Measurements from ENCODE around the gene CACNA1E. TPM values are rescaled to one million over a fixed set of nuclear protein-coding genes. Genes with fewer than 3 reads are reported as not detected.

CACNA1E gene
- total RNA-seq, 1 experiment from 2014 or later = not detected

- no peaks in the 10 kb centered on the region for H3K36me3 ChIP-seq (ENCODE audit: insufficient read depth, low read length, poor library complexity, severe bottlenecking)
- H3K27me3 ChIP-seq (replicated peaks; ENCODE audit: insufficient read depth, low read depth, low read length, poor library complexity) = peaks cover 29% of the 10 kb centered on the region
- intact Hi-C loops (cut with micrococcal nuclease; ENCODE audit: unreplicated experiment) = no loop called here
- ChIA-PET POLR2A (ENCODE audit: low non-redundant PET) (no interaction called here), CTCF (no interaction called here)
- no peak overlapping the region for H3K4me3 ChIP-seq (ENCODE audit: low read depth, low read length, poor library complexity, severe bottlenecking)
- DNase-seq (ENCODE audit: low spot score) = no peak
- H3K27ac ChIP-seq (ENCODE audit: low read depth, low read length, poor library complexity, severe bottlenecking) = no peak overlapping the region
- no peaks in the 10 kb centered on the region for H3K9me3 ChIP-seq (ENCODE audit: low read depth, low read length, poor library complexity, severe bottlenecking)
- BruUV-seq (replicated peaks) = no TSS peak
- no peaks in the 10 kb centered on the region for H3K4me1 ChIP-seq (ENCODE audit: insufficient read depth, low read length, poor library complexity, severe bottlenecking)
- TF ChIP-seq EZH2 (IDR thresholded peaks at IDR 0.05; ENCODE audit: borderline replicate concordance, low read depth, low read length, poor library complexity, severe bottlenecking) = no peak
- TF ChIP-seq CTCF (conservative IDR thresholded peaks at IDR 0.05; ENCODE audit: low read depth, low read length) = no peak
These were observed 168.0 kb downstream of the CACNA1E start for GRCh38 chr1:181651276-181651675.

DNA sequence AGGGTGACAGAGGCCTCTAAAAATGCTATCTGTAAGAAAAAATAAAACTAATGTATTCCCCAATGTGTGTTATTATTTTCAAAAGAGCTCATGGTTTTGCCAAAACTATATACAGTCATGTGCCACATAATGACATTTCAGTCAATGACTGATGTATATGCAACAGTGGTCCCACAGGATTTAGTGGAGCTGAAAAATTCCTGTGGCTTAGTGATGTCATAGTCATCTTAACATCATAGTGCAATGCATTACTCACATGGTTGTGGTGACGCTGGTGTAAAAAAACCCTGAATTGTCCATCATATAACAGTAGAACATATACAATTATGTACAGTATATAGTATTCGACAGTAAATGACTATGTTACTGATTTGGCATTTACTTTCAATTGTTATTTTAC, 172.4 kb downstream of the CACNA1E start:
- CTCF ChIA-PET = no interaction called here
- POLR2A ChIA-PET (ENCODE audit: low non-redundant PET) = no interaction called here
- no peaks in the 10 kb centered on the region for H3K36me3 ChIP-seq (ENCODE audit: insufficient read depth, low read length, poor library complexity, severe bottlenecking)
- H3K9me3 ChIP-seq (ENCODE audit: low read depth, low read length, poor library complexity, severe bottlenecking) = no peaks in the 10 kb centered on the region
- intact Hi-C loops (cut with micrococcal nuclease; ENCODE audit: unreplicated experiment) = no loop called here
- no peak overlapping the region for H3K27ac ChIP-seq (ENCODE audit: low read depth, low read length, poor library complexity, severe bottlenecking)
- peaks cover 5% of the 10 kb centered on the region for H3K27me3 ChIP-seq (replicated peaks; ENCODE audit: insufficient read depth, low read depth, low read length, poor library complexity)
- no peaks in the 10 kb centered on the region for H3K4me1 ChIP-seq (ENCODE audit: insufficient read depth, low read length, poor library complexity, severe bottlenecking)
- TF ChIP-seq EZH2 (IDR thresholded peaks at IDR 0.05; ENCODE audit: borderline replicate concordance, low read depth, low read length, poor library complexity, severe bottlenecking) = no peak
- TF ChIP-seq CTCF (conservative IDR thresholded peaks at IDR 0.05; ENCODE audit: low read depth, low read length) = no peak
- no peak overlapping the region for H3K4me3 ChIP-seq (ENCODE audit: low read depth, low read length, poor library complexity, severe bottlenecking)
- no peak for DNase-seq (ENCODE audit: low spot score)
- no TSS peak for BruUV-seq (replicated peaks)

GRCh38 chr1:181656491-181656890, 173.2 kb downstream of the CACNA1E start:
- Histone ChIP-seq H3K4me1 (ENCODE audit: insufficient read depth, low read length, poor library complexity, severe bottlenecking) (no peaks in the 10 kb centered on the region), H3K9me3 (ENCODE audit: low read depth, low read length, poor library complexity, severe bottlenecking) (no peaks in the 10 kb centered on the region), H3K4me3 (ENCODE audit: low read depth, low read length, poor library complexity, severe bottlenecking) (no peak overlapping the region), H3K36me3 (ENCODE audit: insufficient read depth, low read length, poor library complexity, severe bottlenecking) (no peaks in the 10 kb centered on the region), H3K27ac (ENCODE audit: low read depth, low read length, poor library complexity, severe bottlenecking) (no peak overlapping the region), H3K27me3 (replicated peaks; ENCODE audit: insufficient read depth, low read depth, low read length, poor library complexity) (peaks cover 6% of the 10 kb centered on the region)
- BruUV-seq (replicated peaks) = no TSS peak
- CTCF ChIA-PET = no interaction called here
- POLR2A ChIA-PET (ENCODE audit: low non-redundant PET) = no interaction called here
- no peak for DNase-seq (ENCODE audit: low spot score)
- TF ChIP-seq EZH2 (IDR thresholded peaks at IDR 0.05; ENCODE audit: borderline replicate concordance, low read depth, low read length, poor library complexity, severe bottlenecking) (no peak), CTCF (conservative IDR thresholded peaks at IDR 0.05; ENCODE audit: low read depth, low read length) (no peak)
- intact Hi-C loops (cut with micrococcal nuclease; ENCODE audit: unreplicated experiment) = no loop called here
